ENCODE data around the gene MKKS. TPM values are rescaled to one million over a fixed set of nuclear protein-coding genes. Genes with fewer than 3 reads are reported as not detected.
A peak's percentile ranks its signal among the peaks of the same experiment; 100 is the strongest.

MKKS gene
- total and polyA plus RNA-seq, 2 of the 13 experiments (the other 11 are each of a cell fraction or from before 2014, with no cell fraction given) = 26.7 to 34.5 TPM

- CTCF ChIA-PET (ENCODE audit: low intra/inter-chr PET ratio, low total read pairs) = no interaction called here
- ATAC-seq (no peak), DNase-seq (ENCODE audit: low spot score) (no peak), FAIRE-seq (no peak)
- intact Hi-C loops (cut with micrococcal nuclease; ENCODE audit: unreplicated experiment) (no loop called here), in situ Hi-C loops (cut with HindIII; ENCODE audit: extremely low pct_ligation_motif_present, low pct_unique_long_range_greater_than_20kb) (no loop called here)
- Histone ChIP-seq H3K27ac (ENCODE audit: extremely low read length, insufficient read depth, low read length) (no peak overlapping the region), H2AFZ (ENCODE audit: low read length) (no peak overlapping the region), H3K27me3 (ENCODE audit: control insufficient read depth in 1 of 2, insufficient read depth in 2 of 2, low read length in 2 of 2) (no peaks in the 10 kb centered on the region), H3K79me2 (ENCODE audit: insufficient read depth, low read length) (no peaks in the 10 kb centered on the region), H3K4me1 (ENCODE audit: insufficient read depth, low read length) (peaks cover 80% of the 10 kb centered on the region), H3K4me3 (replicated peaks in 1 of 3; ENCODE audit: insufficient read depth in 1 of 3, low read depth in 2 of 3, low read length in 3 of 3) (no peak overlapping the region), H4K20me1 (ENCODE audit: insufficient read depth, low read length) (no peaks in the 10 kb centered on the region), H3K4me2 (ENCODE audit: low read depth, low read length) (no peak overlapping the region), H3K9me3 (ENCODE audit: low read length) (no peaks in the 10 kb centered on the region), H3K9ac (ENCODE audit: insufficient read depth, low read depth, low read length) (no peak overlapping the region), H3K36me3 (replicated peaks in 1 of 2; ENCODE audit: control insufficient read depth in 1 of 2, insufficient read depth in 2 of 2, low read length in 2 of 2) (no peaks in the 10 kb centered on the region)
- POLR2A ChIA-PET = interaction anchor here (1.2 kb wide), 1 partner anchor 15 kb away, joined by 3 read pairs; no protein-coding TSS in a partner anchor
- WGBS (ENCODE audit: low lambda C conversion rate) = 92% methylated on average over 1 of the region's 1 CpG
- no TSS peak for BruUV-seq (replicated peaks)
- TF ChIP-seq ATM (IDR thresholded peaks at IDR 0.05; ENCODE audit: borderline replicate concordance) (no peak), NRL (CRISPR knock-in tag; IDR thresholded peaks at IDR 0.05; ENCODE audit: borderline replicate concordance) (no peak), ZNF574 (CRISPR knock-in tag; IDR thresholded peaks at IDR 0.05) (no peak), NR0B2 (CRISPR knock-in tag; IDR thresholded peaks at IDR 0.05) (no peak), THYN1 (CRISPR knock-in tag; IDR thresholded peaks at IDR 0.05; ENCODE audit: borderline replicate concordance, low read depth) (no peak), CC2D1A (CRISPR knock-in tag; IDR thresholded peaks at IDR 0.05) (0 out of 2 replicates have a peak, but pooled peaks have one; percentile 34), FOXJ3 (CRISPR knock-in tag; IDR thresholded peaks at IDR 0.05; ENCODE audit: borderline replicate concordance) (no peak), GPBP1L1 (CRISPR knock-in tag; IDR thresholded peaks at IDR 0.05) (no peak)
These were observed 71.3 kb downstream of the MKKS start for GRCh38 chr20:10362674-10363073.

Measured in HepG2 (cell line).